MM.1S (cell line): ENCODE measurements around the gene ARHGEF7.

Experiments used
- DNase-seq: peaks from one replicate; pipeline ENCODE4 v3.0.0-alpha.2; 2015
- H2AFZ ChIP-seq: fragments of 300-600 bp; sonication (generic); 2 replicates; pipeline ENCODE4 v1.6.0; 2016; ENCODE audit warnings: antibody characterized with exemption, low read length
- H3F3A ChIP-seq: fragments of 300-600 bp; sonication (generic); 2 replicates; pipeline ENCODE4 v1.6.1; 2016; ENCODE audit warnings: mild to moderate bottlenecking, antibody characterized with exemption, low read length, moderate library complexity, mixed read lengths; ENCODE audit not compliant: insufficient read depth
- H3K27ac ChIP-seq: fragments of 300-600 bp; sonication (generic); 2 replicates; pipeline ENCODE4 v1.5.1; 2016; ENCODE audit warnings: mild to moderate bottlenecking, low read length
- H3K27me3 ChIP-seq: fragments of 300-600 bp; sonication (generic); replicated peaks from 2 replicates; pipeline ENCODE4 v1.6.0; 2016; ENCODE audit warnings: low read length; ENCODE audit not compliant: insufficient read depth
- H3K36me3 ChIP-seq: fragments of 300-600 bp; sonication (generic); replicated peaks from 2 replicates; pipeline ENCODE4 v1.6.1; 2016; ENCODE audit warnings: mild to moderate bottlenecking, low read length, mixed read lengths; ENCODE audit not compliant: insufficient read depth
- H3K4me1 ChIP-seq: fragments of 300-600 bp; sonication (generic); 2 replicates; pipeline ENCODE4 v1.6.1; 2016; ENCODE audit warnings: low read length, mixed read lengths
- H3K4me2 ChIP-seq: fragments of 300-600 bp; sonication (generic); 2 replicates; pipeline ENCODE4 v1.6.0; 2016; ENCODE audit warnings: low read depth, low read length
- H3K4me3 ChIP-seq: fragments of 300-600 bp; sonication (generic); 2 replicates; pipeline ENCODE4 v1.5.1; 2016; ENCODE audit warnings: low read length, mixed read lengths
- H3K79me2 ChIP-seq: fragments of 300-600 bp; sonication (generic); 2 replicates; pipeline ENCODE4 v1.6.1; 2016; ENCODE audit warnings: mixed run types, low read length, mixed read lengths
- H3K9ac ChIP-seq: fragments of 300-600 bp; sonication (generic); 2 replicates; pipeline ENCODE4 v1.6.1; 2016; ENCODE audit warnings: low read length, mixed read lengths
- H3K9me2 ChIP-seq: fragments of 300-600 bp; sonication (generic); replicated peaks from 2 replicates; pipeline ENCODE4 v1.6.1; 2016; ENCODE audit warnings: mild to moderate bottlenecking, low read length, mixed read lengths; ENCODE audit not compliant: insufficient read depth
- H3K9me3 ChIP-seq: fragments of 300-600 bp; sonication (generic); replicated peaks from 2 replicates; pipeline ENCODE4 v1.6.1; 2016; ENCODE audit warnings: mild to moderate bottlenecking, low read length, mixed read lengths; ENCODE audit not compliant: insufficient read depth
- H4K20me1 ChIP-seq: fragments of 300-600 bp; sonication (generic); 2 replicates; pipeline ENCODE4 v1.6.1; 2016; ENCODE audit warnings: mild to moderate bottlenecking, low read length, moderate library complexity, mixed read lengths; ENCODE audit not compliant: insufficient read depth
- EZH2 ChIP-seq: fragments of 300-600 bp; sonication (generic); optimal IDR thresholded peaks from 2 replicates; pipeline ENCODE3; 2017; ENCODE audit warnings: low read depth, mild to moderate bottlenecking, antibody characterized with exemption, low read length, mixed read lengths
- EZH2phosphoT487 ChIP-seq: fragments of 300-600 bp; sonication (generic); IDR thresholded peaks from 2 replicates; pipeline ENCODE4 v1.6.1; 2018; ENCODE audit warnings: antibody characterized with exemption, low read length
- TF ChIP-seq, protein P1 (sequence below): fragments of 300-600 bp; sonication (generic); IDR thresholded peaks from 2 replicates; pipeline ENCODE4 v1.5.1; 2016; ENCODE audit warnings: antibody characterized with exemption, low read length, mixed read lengths

ARHGEF7 gene

GRCh38 chr13:111211789-111212516, 96.8 kb downstream of the ARHGEF7 start:
- Histone ChIP-seq H3K9me2 (no peaks in the 10 kb centered on the region), H3K27me3 (no peaks in the 10 kb centered on the region), H3K27ac (no peak overlapping the region), H2AFZ (no peak overlapping the region), H3K36me3 (no peaks in the 10 kb centered on the region), H3K4me3 (no peak overlapping the region), H3K4me1 (no peaks in the 10 kb centered on the region), H3K79me2 (peaks cover 93% of the 10 kb centered on the region), H3K9me3 (no peaks in the 10 kb centered on the region), H3K4me2 (no peak overlapping the region), H3K9ac (no peak overlapping the region), H3F3A (no peaks in the 10 kb centered on the region), H4K20me1 (peaks cover 6% of the 10 kb centered on the region; the same call in 1 of the 2 replicates)
- TF ChIP-seq EZH2 (no peak), EZH2phosphoT487 (no peak)
- TF ChIP-seq, protein P1, sequence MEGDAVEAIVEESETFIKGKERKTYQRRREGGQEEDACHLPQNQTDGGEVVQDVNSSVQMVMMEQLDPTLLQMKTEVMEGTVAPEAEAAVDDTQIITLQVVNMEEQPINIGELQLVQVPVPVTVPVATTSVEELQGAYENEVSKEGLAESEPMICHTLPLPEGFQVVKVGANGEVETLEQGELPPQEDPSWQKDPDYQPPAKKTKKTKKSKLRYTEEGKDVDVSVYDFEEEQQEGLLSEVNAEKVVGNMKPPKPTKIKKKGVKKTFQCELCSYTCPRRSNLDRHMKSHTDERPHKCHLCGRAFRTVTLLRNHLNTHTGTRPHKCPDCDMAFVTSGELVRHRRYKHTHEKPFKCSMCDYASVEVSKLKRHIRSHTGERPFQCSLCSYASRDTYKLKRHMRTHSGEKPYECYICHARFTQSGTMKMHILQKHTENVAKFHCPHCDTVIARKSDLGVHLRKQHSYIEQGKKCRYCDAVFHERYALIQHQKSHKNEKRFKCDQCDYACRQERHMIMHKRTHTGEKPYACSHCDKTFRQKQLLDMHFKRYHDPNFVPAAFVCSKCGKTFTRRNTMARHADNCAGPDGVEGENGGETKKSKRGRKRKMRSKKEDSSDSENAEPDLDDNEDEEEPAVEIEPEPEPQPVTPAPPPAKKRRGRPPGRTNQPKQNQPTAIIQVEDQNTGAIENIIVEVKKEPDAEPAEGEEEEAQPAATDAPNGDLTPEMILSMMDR: no peak
- no peak for DNase-seq

DNA sequence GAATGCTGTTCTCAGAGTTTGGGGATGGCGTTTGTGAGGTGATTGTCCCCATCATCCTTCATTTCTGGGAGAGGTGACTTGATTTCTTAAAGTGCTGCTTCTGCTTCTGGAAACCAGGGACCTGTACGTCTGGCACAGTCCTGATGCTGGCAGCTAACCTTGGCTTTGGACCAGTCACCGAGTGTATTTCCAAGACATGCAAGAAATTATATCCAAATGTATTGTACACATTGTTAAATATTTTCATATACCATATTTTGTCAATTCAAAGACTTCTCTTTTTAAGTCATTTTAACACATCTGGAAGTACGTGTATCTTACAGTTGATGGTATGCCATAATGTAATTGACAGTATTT, 97.4 kb downstream of the ARHGEF7 start:
- H3K9me3 ChIP-seq: no peaks in the 10 kb centered on the region
- H3K9ac ChIP-seq: no peak overlapping the region
- peaks cover 9% of the 10 kb centered on the region; the same call in 1 of the 2 replicates for H4K20me1 ChIP-seq
- no peaks in the 10 kb centered on the region for H3F3A ChIP-seq
- H3K9me2 ChIP-seq: no peaks in the 10 kb centered on the region
- H3K4me3 ChIP-seq: no peak overlapping the region
- no peak overlapping the region for H3K4me2 ChIP-seq
- no peak for TF ChIP-seq EZH2
- no peaks in the 10 kb centered on the region for H3K36me3 ChIP-seq
- no peak overlapping the region for H3K27ac ChIP-seq
- H2AFZ ChIP-seq: no peak overlapping the region
- DNase-seq: no peak
- no peaks in the 10 kb centered on the region for H3K27me3 ChIP-seq
- no peaks in the 10 kb centered on the region for H3K4me1 ChIP-seq
- peaks cover 93% of the 10 kb centered on the region for H3K79me2 ChIP-seq

DNA sequence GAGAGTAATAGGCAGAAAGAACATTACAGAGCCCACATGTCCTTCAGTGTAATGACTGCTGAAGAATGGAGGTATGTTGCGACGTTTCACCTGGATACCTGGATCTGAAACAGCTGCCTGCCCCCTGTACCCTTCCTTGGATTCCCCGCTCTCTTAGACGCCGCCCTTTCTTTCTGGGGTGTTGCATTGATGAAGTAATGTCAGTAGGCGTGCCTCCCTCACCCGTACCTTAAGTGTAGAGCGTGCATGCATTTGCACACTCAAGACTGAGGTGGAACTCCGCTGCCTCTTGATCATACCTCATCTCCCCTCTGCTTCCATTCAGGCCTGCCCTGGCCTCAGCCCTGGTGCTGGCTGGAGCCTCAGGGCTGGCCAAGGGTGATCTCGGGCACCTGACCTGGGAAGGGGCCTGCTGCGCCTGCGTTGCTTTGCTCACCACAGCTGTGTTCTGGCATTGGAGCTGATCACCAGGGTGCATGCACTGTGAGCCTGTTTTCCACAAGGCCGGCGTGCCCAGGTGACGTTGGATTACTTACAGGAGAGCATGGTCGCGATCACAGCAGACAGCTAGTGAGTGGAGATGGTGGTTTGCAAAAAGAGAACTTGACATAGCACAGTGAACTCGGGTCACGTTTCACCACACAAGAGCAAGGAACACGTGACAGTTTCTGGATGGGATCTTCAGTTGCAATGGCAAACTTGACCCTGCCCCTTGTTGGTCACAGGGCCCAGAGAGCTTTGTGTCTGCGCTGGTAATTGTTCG, 99.0 kb downstream of the ARHGEF7 start:
- H3F3A ChIP-seq: no peaks in the 10 kb centered on the region
- TF ChIP-seq EZH2: no peak
- TF ChIP-seq, protein P1: no peak
- no peak for TF ChIP-seq EZH2phosphoT487
- H3K4me2 ChIP-seq: no peak overlapping the region
- no peaks in the 10 kb centered on the region for H3K9me2 ChIP-seq
- no peaks in the 10 kb centered on the region for H3K4me1 ChIP-seq
- peaks cover 9% of the 10 kb centered on the region; the same call in 1 of the 2 replicates for H4K20me1 ChIP-seq
- H3K27me3 ChIP-seq: no peaks in the 10 kb centered on the region
- no peak overlapping the region for H3K9ac ChIP-seq
- DNase-seq: no peak
- H3K4me3 ChIP-seq: no peak overlapping the region
- no peak overlapping the region for H2AFZ ChIP-seq
- peaks cover 94% of the 10 kb centered on the region for H3K79me2 ChIP-seq
- H3K27ac ChIP-seq: no peak overlapping the region
- no peaks in the 10 kb centered on the region for H3K9me3 ChIP-seq
- no peaks in the 10 kb centered on the region for H3K36me3 ChIP-seq
